MCF 10A (cell line): ENCODE measurements around the gene LRRC53. TPM values are rescaled to one million over a fixed set of nuclear protein-coding genes. Genes with fewer than 3 reads are reported as not detected.

Experiments used
- BruUV-seq: library from RNA; stranded (reverse); fragments of 400-500 nt; replicated peaks from 2 replicates; lab custom pipeline; 2021; lab: Mats Ljungman, UMichigan
- CTCF ChIA-PET: fragments of 300-600 bp; sonication (Branson Sonifier 250); formaldehyde crosslinking; extraction: SDS; loops from one replicate; lab custom pipeline; 2021; ENCODE audit warnings: antibody characterized with exemption, inconsistent platforms; lab: Yijun Ruan, JAX
- POLR2A ChIA-PET: fragments of 300-600, 350-650 bp; sonication (Branson Sonifier 250); formaldehyde crosslinking; extraction: SDS; loops from one replicate; lab custom pipeline; 2020; ENCODE audit warnings: antibody characterized with exemption, inconsistent platforms; lab: Yijun Ruan, JAX
- DNase-seq: peaks from one replicate; pipeline ENCODE4 v3.0.0-alpha.2; 2018; ENCODE audit not compliant: unreplicated experiment
- H3K27ac Mint-ChIP-seq: one replicate; pipeline ENCODE4 v1.8.0; 2022; ENCODE audit warnings: mild to moderate bottlenecking, low read depth, mixed read lengths; ENCODE audit not compliant: unreplicated experiment
- H3K27me3 Mint-ChIP-seq: one replicate; pipeline ENCODE4 v1.8.0; 2022; ENCODE audit warnings: mixed read lengths; ENCODE audit not compliant: insufficient read depth, unreplicated experiment
- H3K36me3 Mint-ChIP-seq: one replicate; pipeline ENCODE4 v1.8.0; 2022; ENCODE audit warnings: mild to moderate bottlenecking, moderate library complexity, mixed read lengths; ENCODE audit not compliant: insufficient read depth, unreplicated experiment
- H3K4me1 Mint-ChIP-seq: one replicate; pipeline ENCODE4 v1.8.0; 2022; ENCODE audit warnings: mixed read lengths; ENCODE audit not compliant: insufficient read depth, unreplicated experiment
- H3K4me3 Mint-ChIP-seq: one replicate; pipeline ENCODE4 v1.8.0; 2022; ENCODE audit warnings: mild to moderate bottlenecking, moderate library complexity, mixed read lengths; ENCODE audit not compliant: unreplicated experiment
- H3K9me3 Mint-ChIP-seq: one replicate; pipeline ENCODE4 v1.8.0; 2022; ENCODE audit warnings: mixed read lengths; ENCODE audit not compliant: unreplicated experiment
- intact Hi-C: fragments of 100-400 bp; cut with micrococcal nuclease; formaldehyde crosslinking; loops from 2 replicates; pipeline ENCODE4 v1.14.1; 2022
- total RNA-seq: library from RNA; stranded (reverse); gene quantifications from 2 replicates; pipeline ENCODE4 v1.2.3, GENCODE V29; 2022
- TF ChIP-seq, protein P1 (sequence below): fragments of 200-600 bp; IDR thresholded peaks from one replicate; pipeline ENCODE4 v1.8.0; 2022; ENCODE audit warnings: antibody characterized with exemption, mild to moderate bottlenecking; ENCODE audit not compliant: unreplicated experiment

LRRC53 gene
- total RNA-seq, 1 experiment from 2014 or later: not detected

- TF ChIP-seq, protein P1, sequence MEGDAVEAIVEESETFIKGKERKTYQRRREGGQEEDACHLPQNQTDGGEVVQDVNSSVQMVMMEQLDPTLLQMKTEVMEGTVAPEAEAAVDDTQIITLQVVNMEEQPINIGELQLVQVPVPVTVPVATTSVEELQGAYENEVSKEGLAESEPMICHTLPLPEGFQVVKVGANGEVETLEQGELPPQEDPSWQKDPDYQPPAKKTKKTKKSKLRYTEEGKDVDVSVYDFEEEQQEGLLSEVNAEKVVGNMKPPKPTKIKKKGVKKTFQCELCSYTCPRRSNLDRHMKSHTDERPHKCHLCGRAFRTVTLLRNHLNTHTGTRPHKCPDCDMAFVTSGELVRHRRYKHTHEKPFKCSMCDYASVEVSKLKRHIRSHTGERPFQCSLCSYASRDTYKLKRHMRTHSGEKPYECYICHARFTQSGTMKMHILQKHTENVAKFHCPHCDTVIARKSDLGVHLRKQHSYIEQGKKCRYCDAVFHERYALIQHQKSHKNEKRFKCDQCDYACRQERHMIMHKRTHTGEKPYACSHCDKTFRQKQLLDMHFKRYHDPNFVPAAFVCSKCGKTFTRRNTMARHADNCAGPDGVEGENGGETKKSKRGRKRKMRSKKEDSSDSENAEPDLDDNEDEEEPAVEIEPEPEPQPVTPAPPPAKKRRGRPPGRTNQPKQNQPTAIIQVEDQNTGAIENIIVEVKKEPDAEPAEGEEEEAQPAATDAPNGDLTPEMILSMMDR: no peak
- CTCF ChIA-PET: no interaction called here
- Mint-ChIP-seq H3K27me3 (peaks cover 18% of the 10 kb centered on the region), H3K4me1 (no peaks in the 10 kb centered on the region), H3K4me3 (no peak overlapping the region), H3K27ac (no peak overlapping the region), H3K36me3 (no peaks in the 10 kb centered on the region), H3K9me3 (no peaks in the 10 kb centered on the region)
- no peak for DNase-seq
- intact Hi-C loops: no loop called here
- POLR2A ChIA-PET: interaction anchor here (0.7 kb wide), 1 partner anchor 19 kb away, joined by 4 read pairs; no protein-coding TSS in a partner anchor
- BruUV-seq: no TSS peak
Observed at GRCh38 chr1:74437035-74437434, 75.4 kb downstream of the LRRC53 start.

- Mint-ChIP-seq H3K27me3 (peaks cover 18% of the 10 kb centered on the region), H3K4me1 (no peaks in the 10 kb centered on the region), H3K27ac (no peak overlapping the region), H3K4me3 (no peak overlapping the region), H3K36me3 (no peaks in the 10 kb centered on the region), H3K9me3 (no peaks in the 10 kb centered on the region)
- BruUV-seq: no TSS peak
- ChIA-PET CTCF (interaction anchor here (0.9 to 1.0 kb wide), 2 partner anchors 33 to 34 kb away, joined by 4 to 7 read pairs; no protein-coding TSS in a partner anchor), POLR2A (no interaction called here)
- intact Hi-C loops: no loop called here
- no peak for DNase-seq
- TF ChIP-seq, protein P1: no peak
Observed at GRCh38 chr1:74436078-74436477, 76.3 kb downstream of the LRRC53 start.

GRCh38 chr1:74434321-74434720 is 78.1 kb downstream of the LRRC53 start:
- intact Hi-C loops: no loop called here
- ChIA-PET CTCF (no interaction called here), POLR2A (no interaction called here)
- Mint-ChIP-seq H3K27me3 (peaks cover 20% of the 10 kb centered on the region), H3K27ac (no peak overlapping the region), H3K9me3 (no peaks in the 10 kb centered on the region), H3K4me3 (no peak overlapping the region), H3K4me1 (no peaks in the 10 kb centered on the region), H3K36me3 (no peaks in the 10 kb centered on the region)
- no TSS peak for BruUV-seq
- TF ChIP-seq, protein P1: no peak
- DNase-seq: no peak

GRCh38 chr1:74432325-74432724 is 80.1 kb downstream of the LRRC53 start:
- H3K9me3 Mint-ChIP-seq: no peaks in the 10 kb centered on the region
- BruUV-seq: no TSS peak
- ChIA-PET POLR2A (no interaction called here), CTCF (interaction anchor here (0.9 kb wide), 1 partner anchor 37 kb away, joined by 3 read pairs; no protein-coding TSS in a partner anchor)
- TF ChIP-seq, protein P1: no peak
- peaks cover 34% of the 10 kb centered on the region for H3K27me3 Mint-ChIP-seq
- no peak for DNase-seq
- no peaks in the 10 kb centered on the region for H3K4me1 Mint-ChIP-seq
- H3K27ac Mint-ChIP-seq: no peak overlapping the region
- H3K4me3 Mint-ChIP-seq: no peak overlapping the region
- intact Hi-C loops: no loop called here
- no peaks in the 10 kb centered on the region for H3K36me3 Mint-ChIP-seq
